Muscle layer of duodenum (tissue), 2 donors: ENCODE data around the gene ADGRB2.

Experiments
- H3K27ac ChIP-seq: one replicate; pipeline ENCODE4 v1.7.0; 2013; ENCODE audit warnings: mild to moderate bottlenecking, low read length
- H3K27me3 ChIP-seq: one replicate; pipeline ENCODE4 v1.7.0; 2013; ENCODE audit warnings: low read depth, mild to moderate bottlenecking, control low read depth, low read length
- H3K36me3 ChIP-seq, 2 donors: one replicate each; pipeline ENCODE4 v1.7.0; 2013; ENCODE audit warnings: low read length in 2 of 2, control low read depth in 1 of 2, mild to moderate bottlenecking in 1 of 2; ENCODE audit not compliant: insufficient read depth in 2 of 2, control insufficient read depth in 1 of 2
- H3K4me1 ChIP-seq, 2 donors: one replicate each; pipeline ENCODE4 v1.7.0; 2013; ENCODE audit warnings: low read length in 2 of 2, mild to moderate bottlenecking in 2 of 2, control low read depth in 1 of 2, moderate library complexity in 1 of 2; ENCODE audit not compliant: insufficient read depth in 2 of 2, control insufficient read depth in 1 of 2
- H3K4me3 ChIP-seq, 2 donors: one replicate each; pipeline ENCODE4 v1.7.0; 2013; ENCODE audit warnings: low read length in 2 of 2, low read depth in 1 of 2, mild to moderate bottlenecking in 1 of 2
- H3K9me3 ChIP-seq, 2 donors: one replicate each; pipeline ENCODE4 v1.7.0; 2013; ENCODE audit warnings: low read length in 2 of 2, control low read depth in 1 of 2, mild to moderate bottlenecking in 1 of 2; ENCODE audit not compliant: control insufficient read depth in 1 of 2
- donor health status: healthy.

ADGRB2 gene

GRCh38 chr1:31801458-31801857 lies 37.3 kb upstream of the ADGRB2 start:
- Histone ChIP-seq H3K9me3 (no peaks in the 10 kb centered on the region), H3K27ac (no peak overlapping the region), H3K4me3 (no peak overlapping the region), H3K4me1 (no peaks in the 10 kb centered on the region), H3K36me3 (no peaks in the 10 kb centered on the region), H3K27me3 (no peaks in the 10 kb centered on the region)

- Histone ChIP-seq H3K27me3 (no peaks in the 10 kb centered on the region), H3K9me3 (no peaks in the 10 kb centered on the region), H3K4me1 (no peaks in the 10 kb centered on the region), H3K4me3 (no peak overlapping the region), H3K36me3 (no peaks in the 10 kb centered on the region), H3K27ac (no peak overlapping the region)
Measured at GRCh38 chr1:31800674-31800967, 36.5 kb upstream of the ADGRB2 start.

- no peak overlapping the region for H3K27ac ChIP-seq
- no peak overlapping the region for H3K4me3 ChIP-seq
- no peaks in the 10 kb centered on the region for H3K27me3 ChIP-seq
- H3K4me1 ChIP-seq: no peaks in the 10 kb centered on the region
- H3K9me3 ChIP-seq: no peaks in the 10 kb centered on the region
- no peaks in the 10 kb centered on the region for H3K36me3 ChIP-seq
Measured at GRCh38 chr1:31799895-31800673, 35.9 kb upstream of the ADGRB2 start.

GRCh38 chr1:31799196-31799894 lies 35.2 kb upstream of the ADGRB2 start:
- H3K4me3 ChIP-seq: no peak overlapping the region
- H3K27me3 ChIP-seq: no peaks in the 10 kb centered on the region
- H3K27ac ChIP-seq: no peak overlapping the region
- H3K9me3 ChIP-seq: no peaks in the 10 kb centered on the region
- H3K36me3 ChIP-seq: no peaks in the 10 kb centered on the region
- H3K4me1 ChIP-seq: no peaks in the 10 kb centered on the region

- Histone ChIP-seq H3K4me1 (no peaks in the 10 kb centered on the region), H3K36me3 (no peaks in the 10 kb centered on the region), H3K9me3 (no peaks in the 10 kb centered on the region), H3K27ac (no peak overlapping the region), H3K4me3 (no peak overlapping the region), H3K27me3 (no peaks in the 10 kb centered on the region)
Measured at GRCh38 chr1:31798433-31799195, 34.5 kb upstream of the ADGRB2 start.

- Histone ChIP-seq H3K4me3 (no peak overlapping the region), H3K4me1 (no peaks in the 10 kb centered on the region), H3K9me3 (no peaks in the 10 kb centered on the region), H3K27ac (no peak overlapping the region), H3K36me3 (no peaks in the 10 kb centered on the region), H3K27me3 (no peaks in the 10 kb centered on the region)
Measured at GRCh38 chr1:31798086-31798432, 33.9 kb upstream of the ADGRB2 start.

- no peak overlapping the region for H3K27ac ChIP-seq
- H3K27me3 ChIP-seq: no peaks in the 10 kb centered on the region
- H3K4me3 ChIP-seq: no peak overlapping the region
Measured at GRCh38 chr1:31797216-31797615, 33.1 kb upstream of the ADGRB2 start.

GRCh38 chr1:31796707-31797106 lies 32.6 kb upstream of the ADGRB2 start:
- no peaks in the 10 kb centered on the region for H3K4me1 ChIP-seq
- no peaks in the 10 kb centered on the region for H3K36me3 ChIP-seq
- no peaks in the 10 kb centered on the region for H3K27me3 ChIP-seq
- no peak overlapping the region for H3K27ac ChIP-seq
- H3K4me3 ChIP-seq: no peak overlapping the region
- H3K9me3 ChIP-seq: no peaks in the 10 kb centered on the region

More at GRCh38 chr1:31797216-31797615, 33.1 kb upstream of the ADGRB2 start:
- Histone ChIP-seq H3K4me1 (no peaks in the 10 kb centered on the region), H3K36me3 (no peaks in the 10 kb centered on the region), H3K9me3 (no peaks in the 10 kb centered on the region)

- H3K27me3 ChIP-seq: no peaks in the 10 kb centered on the region
- no peaks in the 10 kb centered on the region for H3K36me3 ChIP-seq
- no peaks in the 10 kb centered on the region for H3K9me3 ChIP-seq
- no peaks in the 10 kb centered on the region for H3K4me1 ChIP-seq
- no peak overlapping the region for H3K27ac ChIP-seq
- H3K4me3 ChIP-seq: no peak overlapping the region
Measured at GRCh38 chr1:31795801-31796621, 31.9 kb upstream of the ADGRB2 start.

GRCh38 chr1:31795096-31795675 lies 31.0 kb upstream of the ADGRB2 start:
- Histone ChIP-seq H3K36me3 (no peaks in the 10 kb centered on the region), H3K27ac (no peak overlapping the region), H3K9me3 (no peaks in the 10 kb centered on the region), H3K27me3 (no peaks in the 10 kb centered on the region), H3K4me3 (no peak overlapping the region), H3K4me1 (no peaks in the 10 kb centered on the region)
